LHCN-M2 (cell line): ENCODE results near the gene ILKAP. TPM values are rescaled to one million over a fixed set of nuclear protein-coding genes. Genes with fewer than 3 reads are reported as not detected.
A peak's percentile ranks its signal among the peaks of the same experiment; 100 is the strongest.

Source experiments
- DNase-seq: peaks from one replicate; pipeline ENCODE4 v3.0.0-alpha.2; 2012; ENCODE audit warnings: low read depth
- total RNA-seq: library from RNA; depleted of rRNA; stranded (reverse); fragments of >200 nt; gene quantifications from 2 replicates; pipeline ENCODE4 v1.2.3, GENCODE V29; 2014

ILKAP gene
- total RNA-seq, 1 experiment from 2014 or later, result 22.9 TPM

- no peak for DNase-seq
These were observed 36.8 kb downstream of the ILKAP start for GRCh38 chr2:238166391-238167343.

- no peak for DNase-seq
These were observed 38.1 kb downstream of the ILKAP start for GRCh38 chr2:238165288-238165921.

DNA sequence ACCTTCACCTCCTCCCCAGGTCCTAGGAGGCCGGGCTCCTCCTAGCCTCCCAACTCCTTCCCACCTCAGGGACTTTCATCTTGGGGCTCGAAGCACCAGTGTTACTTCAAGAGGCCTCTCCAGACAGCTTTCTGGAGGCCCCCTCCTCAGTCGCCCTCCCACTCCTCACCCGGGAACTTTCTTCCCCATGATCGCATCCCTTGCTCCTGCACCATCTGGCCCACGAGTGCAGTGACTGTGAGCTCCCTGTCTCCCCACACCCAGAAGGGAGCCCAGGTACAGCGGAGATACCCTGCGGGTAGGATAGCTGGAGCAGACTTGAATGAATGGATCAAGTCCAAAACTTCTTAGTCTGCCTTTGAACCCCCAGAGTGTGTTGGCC is 38.6 kb downstream of the ILKAP start:
- DNase-seq, result no peak

DNA sequence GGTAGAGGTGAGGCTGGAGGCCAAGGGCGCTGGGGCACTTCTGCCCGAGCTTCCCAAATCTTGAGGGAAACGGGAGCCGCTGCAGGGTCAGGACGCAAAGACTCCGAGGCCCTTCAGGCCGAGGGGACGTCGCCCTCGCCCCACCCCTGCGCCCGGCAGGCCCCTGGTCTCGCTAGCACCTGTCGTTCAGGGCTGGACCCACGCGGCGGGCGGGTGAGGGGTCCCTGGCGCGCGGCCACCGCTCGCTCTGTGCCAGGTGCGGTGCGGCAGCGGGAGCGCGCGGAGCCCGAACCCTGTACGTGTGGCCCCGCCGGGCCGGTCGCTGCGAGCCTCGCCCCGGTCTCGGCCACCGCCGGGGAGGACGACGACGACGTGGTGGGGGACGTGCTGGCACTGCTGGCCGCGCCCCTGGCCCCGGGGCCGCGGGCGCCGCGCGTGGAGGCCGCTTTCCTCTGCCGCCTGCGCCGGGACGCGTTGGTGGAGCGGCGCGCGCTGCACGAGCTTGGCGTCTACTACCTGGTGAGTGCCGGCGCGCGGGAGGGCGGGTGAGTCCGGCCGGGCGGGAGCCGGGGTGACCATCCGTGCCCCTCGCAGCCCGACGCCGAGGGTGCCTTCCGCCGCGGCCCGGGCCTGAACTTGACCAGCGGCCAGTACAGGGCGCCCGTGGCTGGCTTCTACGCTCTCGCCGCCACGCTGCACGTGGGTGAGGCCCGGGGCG is 39.9 kb downstream of the ILKAP start:
- DNase-seq, result no peak

- DNase-seq, result no peak
These were observed 40.6 kb downstream of the ILKAP start for GRCh38 chr2:238162846-238163441.

GRCh38 chr2:238162251-238162845 is 41.1 kb downstream of the ILKAP start:
- DNase-seq, result no peak

- DNase-seq, result no peak
These were observed 42.0 kb downstream of the ILKAP start for GRCh38 chr2:238161291-238162051.

- no peak for DNase-seq
These were observed 43.0 kb downstream of the ILKAP start for GRCh38 chr2:238160206-238161129.

DNA sequence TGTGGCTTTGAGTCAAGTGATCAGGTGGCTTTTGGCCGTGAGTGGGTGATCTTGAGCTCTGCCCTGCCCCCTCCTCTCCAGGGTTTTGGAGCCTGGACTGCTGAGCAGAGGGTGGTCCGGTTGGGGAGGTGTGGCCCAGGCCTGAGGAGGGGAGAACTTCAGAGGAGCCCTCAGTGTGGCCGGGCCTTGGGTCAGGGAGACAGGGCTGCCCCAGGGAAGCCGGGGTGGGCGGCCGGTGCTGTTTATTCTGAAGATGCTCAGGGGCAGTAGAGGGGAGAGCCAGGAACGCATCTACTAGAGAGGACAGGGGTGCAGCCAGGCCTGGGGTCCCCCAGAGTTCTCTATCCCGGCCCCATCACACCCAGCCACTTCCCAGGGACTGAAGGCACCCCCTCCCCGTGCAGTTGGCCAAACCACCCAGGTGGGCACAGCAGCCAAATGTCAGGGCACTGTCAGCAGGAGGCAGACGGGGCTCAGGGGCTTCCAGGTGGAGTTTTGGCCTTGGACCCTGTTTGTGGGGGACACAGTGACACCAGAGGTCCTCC is 43.8 kb downstream of the ILKAP start:
- no peak for DNase-seq

GRCh38 chr2:238159071-238159539 is 44.4 kb downstream of the ILKAP start:
- no peak for DNase-seq

GRCh38 chr2:238158509-238159070 is 44.9 kb downstream of the ILKAP start, which contains the start of gene ERFE:
Gene ERFE, plus strand, starts transcription at chr2:238158970. Its CDS starts 38 bp downstream, at chr2:238159008.
- peak; percentile 49 for DNase-seq

- DNase-seq, result no peak
These were observed 45.4 kb downstream of the ILKAP start for GRCh38 chr2:238158018-238158508.

GRCh38 chr2:238157506-238158017 is 45.9 kb downstream of the ILKAP start:
- DNase-seq, result no peak

DNA sequence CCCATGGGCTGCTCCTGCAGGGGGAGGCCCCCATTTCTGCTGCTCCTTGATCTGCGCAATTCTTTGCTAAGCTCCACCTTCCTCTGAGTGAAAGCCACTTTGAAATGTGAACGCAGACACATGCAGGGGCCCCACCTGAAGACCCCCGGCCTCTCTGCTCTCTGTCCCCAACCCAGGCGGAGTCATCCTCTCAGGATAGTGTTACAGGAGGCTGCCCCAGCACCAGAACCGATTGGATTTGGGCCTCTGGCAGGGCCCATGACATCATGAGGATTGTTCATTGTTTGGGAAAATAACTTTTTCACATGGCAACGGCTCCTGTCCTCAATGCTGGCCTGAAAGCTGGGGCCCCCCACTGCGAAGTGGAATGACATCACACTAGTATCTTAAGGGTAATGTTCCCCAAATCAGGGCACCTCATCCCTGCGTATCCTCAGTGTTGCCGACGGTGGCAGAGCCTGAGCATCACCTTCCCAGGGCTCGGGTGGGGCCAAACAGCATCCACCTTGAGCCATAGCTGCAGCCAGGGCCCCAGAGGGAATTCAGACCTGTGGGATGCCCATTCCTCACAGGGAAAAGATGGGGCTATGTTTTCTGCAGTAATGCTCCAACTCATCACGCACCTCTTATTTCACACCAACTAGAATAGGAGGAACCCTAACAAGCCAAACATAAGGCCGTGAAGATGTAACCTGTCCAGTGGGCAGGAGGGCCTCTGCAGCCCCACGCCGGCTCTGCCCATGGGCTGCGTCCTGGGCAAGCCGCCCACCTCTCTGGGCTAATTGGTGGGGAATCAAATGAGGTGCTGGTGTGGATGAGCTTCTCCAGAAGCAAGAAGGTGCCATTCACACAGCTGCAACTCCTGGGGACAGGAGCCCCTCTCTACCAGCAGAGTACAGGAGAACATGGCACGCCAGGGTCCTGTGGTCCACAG is 47.5 kb downstream of the ILKAP start:
- peak; percentile 34 for DNase-seq

GRCh38 chr2:238155051-238155760 is 48.3 kb downstream of the ILKAP start:
- DNase-seq, result peak; percentile 69

- DNase-seq, result no peak
These were observed 48.9 kb downstream of the ILKAP start for GRCh38 chr2:238154570-238154969.
